Caco-2 (cell line): ENCODE data around the gene ISYNA1. TPM values are rescaled to one million over a fixed set of nuclear protein-coding genes. Genes with fewer than 3 reads are reported as not detected.

Experiments
- BruUV-seq: library from RNA; stranded (reverse); fragments of 400-500 nt; replicated peaks from 2 replicates; lab custom pipeline; 2021; lab: Mats Ljungman, UMichigan
- CTCF ChIA-PET: fragments of 300-600 bp; sonication (Branson Sonifier 250); formaldehyde crosslinking; loops from one replicate; lab custom pipeline; 2022; ENCODE audit warnings: antibody characterized with exemption; lab: Charles Lee
- POLR2A ChIA-PET: fragments of 300-600 bp; sonication (Branson Sonifier 250); formaldehyde crosslinking; loops from one replicate; lab custom pipeline; 2022; ENCODE audit warnings: antibody characterized with exemption; lab: Charles Lee
- DNase-seq, 2 experiments: peaks; one replicate each; pipeline versions ENCODE4 v3.0.0 to v3.0.0-alpha.2; 2020 to 2022
- H3K27me3 ChIP-seq: replicated peaks from 2 replicates; pipeline ENCODE4 v1.6.0; 2011; ENCODE audit warnings: low read length; ENCODE audit not compliant: control insufficient read depth, insufficient read depth
- H3K36me3 ChIP-seq: 2 replicates; pipeline ENCODE4 v1.5.1; 2011; ENCODE audit warnings: low read length; ENCODE audit not compliant: control insufficient read depth, insufficient read depth
- H3K4me1 ChIP-seq: fragments of 250-450 bp; sonication (Bioruptor Pico); 2 replicates; pipeline ENCODE4 v1.5.1; 2020; ENCODE audit warnings: mild to moderate bottlenecking
- H3K4me3 ChIP-seq: 2 replicates; pipeline ENCODE4 v1.5.1; 2011; ENCODE audit warnings: low read depth, mild to moderate bottlenecking, control low read depth, low read length
- H3K9me3 ChIP-seq: fragments of 250-450 bp; sonication (Bioruptor Pico); 2 replicates; pipeline ENCODE4 v1.5.1; 2020; ENCODE audit warnings: mild to moderate bottlenecking, moderate library complexity
- H3K27ac Mint-ChIP-seq: one replicate; pipeline ENCODE4 v1.8.0; 2022; ENCODE audit warnings: mixed read lengths; ENCODE audit not compliant: unreplicated experiment
- H3K27me3 Mint-ChIP-seq: one replicate; pipeline ENCODE4 v1.8.0; 2022; ENCODE audit warnings: mixed read lengths; ENCODE audit not compliant: insufficient read depth, unreplicated experiment
- H3K36me3 Mint-ChIP-seq: one replicate; pipeline ENCODE4 v1.8.0; 2022; ENCODE audit warnings: mild to moderate bottlenecking, mixed read lengths; ENCODE audit not compliant: insufficient read depth, unreplicated experiment
- H3K4me1 Mint-ChIP-seq: one replicate; pipeline ENCODE4 v1.8.0; 2022; ENCODE audit warnings: low read depth, mixed read lengths; ENCODE audit not compliant: unreplicated experiment
- H3K4me3 Mint-ChIP-seq: one replicate; pipeline ENCODE4 v1.8.0; 2022; ENCODE audit warnings: mild to moderate bottlenecking, moderate library complexity, mixed read lengths; ENCODE audit not compliant: unreplicated experiment
- H3K9me3 Mint-ChIP-seq: one replicate; pipeline ENCODE4 v1.8.0; 2022; ENCODE audit warnings: mixed read lengths; ENCODE audit not compliant: unreplicated experiment
- intact Hi-C: fragments of 100-400 bp; cut with micrococcal nuclease; formaldehyde crosslinking; loops from one replicate; pipeline ENCODE4 v1.10.0; 2022; ENCODE audit not compliant: unreplicated experiment
- total RNA-seq: library from RNA; stranded (reverse); gene quantifications from 2 replicates; pipeline ENCODE4 v1.2.3, GENCODE V29; 2022
- TF ChIP-seq, protein P1 (sequence below), 2 experiments: fragments of 200-600 bp in 1 of 2; IDR thresholded peaks; 1 replicate in 1 of 2; 2 replicates in 1 of 2; pipeline versions ENCODE4 v1.5.1 to v1.8.0; 2011 to 2022; ENCODE audit warnings: antibody characterized with exemption in 1 of 2, control low read depth in 1 of 2, inconsistent platforms in 1 of 2, low read depth in 1 of 2, low read length in 1 of 2, mild to moderate bottlenecking in 1 of 2, moderate library complexity in 1 of 2; ENCODE audit not compliant: insufficient read depth in 1 of 2, severe bottlenecking in 1 of 2, unreplicated experiment in 1 of 2

ISYNA1 gene
- total RNA-seq, 1 experiment from 2014 or later: 65.3 TPM

- TF ChIP-seq, protein P1, sequence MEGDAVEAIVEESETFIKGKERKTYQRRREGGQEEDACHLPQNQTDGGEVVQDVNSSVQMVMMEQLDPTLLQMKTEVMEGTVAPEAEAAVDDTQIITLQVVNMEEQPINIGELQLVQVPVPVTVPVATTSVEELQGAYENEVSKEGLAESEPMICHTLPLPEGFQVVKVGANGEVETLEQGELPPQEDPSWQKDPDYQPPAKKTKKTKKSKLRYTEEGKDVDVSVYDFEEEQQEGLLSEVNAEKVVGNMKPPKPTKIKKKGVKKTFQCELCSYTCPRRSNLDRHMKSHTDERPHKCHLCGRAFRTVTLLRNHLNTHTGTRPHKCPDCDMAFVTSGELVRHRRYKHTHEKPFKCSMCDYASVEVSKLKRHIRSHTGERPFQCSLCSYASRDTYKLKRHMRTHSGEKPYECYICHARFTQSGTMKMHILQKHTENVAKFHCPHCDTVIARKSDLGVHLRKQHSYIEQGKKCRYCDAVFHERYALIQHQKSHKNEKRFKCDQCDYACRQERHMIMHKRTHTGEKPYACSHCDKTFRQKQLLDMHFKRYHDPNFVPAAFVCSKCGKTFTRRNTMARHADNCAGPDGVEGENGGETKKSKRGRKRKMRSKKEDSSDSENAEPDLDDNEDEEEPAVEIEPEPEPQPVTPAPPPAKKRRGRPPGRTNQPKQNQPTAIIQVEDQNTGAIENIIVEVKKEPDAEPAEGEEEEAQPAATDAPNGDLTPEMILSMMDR (IDR thresholded peaks at IDR 0.05; ENCODE audit: insufficient read depth in 1 of 2, low read depth in 1 of 2, low read length in 1 of 2, severe bottlenecking in 1 of 2, unreplicated experiment in 1 of 2): no peak
- peaks cover 16% of the 10 kb centered on the region for H3K4me1 Mint-ChIP-seq
- H3K36me3 ChIP-seq: no peaks in the 10 kb centered on the region; the same call in 1 of the 2 replicates
- no TSS peak for BruUV-seq
- H3K9me3 Mint-ChIP-seq: no peaks in the 10 kb centered on the region
- DNase-seq: no peak
- POLR2A ChIA-PET: no interaction called here
- H3K4me3 Mint-ChIP-seq: no peak overlapping the region
- no peaks in the 10 kb centered on the region for H3K9me3 ChIP-seq
- peaks cover 18% of the 10 kb centered on the region for H3K4me1 ChIP-seq
- intact Hi-C loops: no loop called here
- H3K27ac Mint-ChIP-seq: peak overlapping the region; percentile 57
- H3K27me3 ChIP-seq: no peaks in the 10 kb centered on the region
- CTCF ChIA-PET: interaction anchor here (1.2 to 1.6 kb wide), 4 partner anchors 11 to 143 kb away, joined by 3 to 10 read pairs (median 4); no protein-coding TSS in a partner anchor
- peaks cover 49% of the 10 kb centered on the region for H3K36me3 Mint-ChIP-seq
- H3K27me3 Mint-ChIP-seq: no peaks in the 10 kb centered on the region
- H3K4me3 ChIP-seq: no peak overlapping the region
Observed at GRCh38 chr19:18450021-18450930, 12.3 kb upstream of the ISYNA1 start.

DNA sequence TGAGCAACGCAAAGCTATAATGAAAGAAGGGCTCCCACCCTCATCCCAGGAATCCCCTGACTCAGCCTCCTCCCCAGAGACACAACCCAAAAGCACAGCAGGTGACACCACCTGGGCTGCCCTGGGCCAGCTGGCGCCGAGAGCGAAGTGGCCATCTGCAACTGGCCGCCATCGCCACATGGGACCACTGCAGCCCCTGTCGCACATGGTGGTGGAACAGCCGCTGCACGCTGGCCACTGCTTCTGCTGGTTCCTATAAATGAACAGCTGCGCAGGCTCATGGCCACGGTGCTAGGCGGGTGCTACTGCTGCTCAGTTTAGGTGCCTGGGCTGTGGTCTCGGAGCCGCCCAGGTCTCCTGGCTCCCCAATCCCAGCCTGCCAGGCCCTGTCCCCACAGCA is 11.6 kb upstream of the ISYNA1 start:
- H3K27me3 ChIP-seq: no peaks in the 10 kb centered on the region
- BruUV-seq: no TSS peak
- no peaks in the 10 kb centered on the region for H3K27me3 Mint-ChIP-seq
- intact Hi-C loops: no loop called here
- H3K4me3 ChIP-seq: no peak overlapping the region
- peaks cover 18% of the 10 kb centered on the region for H3K4me1 ChIP-seq
- H3K4me3 Mint-ChIP-seq: no peak overlapping the region
- ChIA-PET POLR2A (no interaction called here), CTCF (no interaction called here)
- peaks cover 2% of the 10 kb centered on the region; the same call in 1 of the 2 replicates for H3K36me3 ChIP-seq
- peaks cover 49% of the 10 kb centered on the region for H3K36me3 Mint-ChIP-seq
- TF ChIP-seq, protein P1 (IDR thresholded peaks at IDR 0.05; ENCODE audit: insufficient read depth in 1 of 2, low read depth in 1 of 2, low read length in 1 of 2, severe bottlenecking in 1 of 2, unreplicated experiment in 1 of 2): no peak
- no peak for DNase-seq
- no peaks in the 10 kb centered on the region for H3K9me3 Mint-ChIP-seq
- peaks cover 16% of the 10 kb centered on the region for H3K4me1 Mint-ChIP-seq
- H3K9me3 ChIP-seq: no peaks in the 10 kb centered on the region
- no peak overlapping the region for H3K27ac Mint-ChIP-seq

- no TSS peak for BruUV-seq
- Histone ChIP-seq H3K4me1 (peaks cover 18% of the 10 kb centered on the region), H3K36me3 (peaks cover 2% of the 10 kb centered on the region; the same call in 1 of the 2 replicates), H3K9me3 (no peaks in the 10 kb centered on the region), H3K4me3 (no peak overlapping the region), H3K27me3 (no peaks in the 10 kb centered on the region)
- H3K9me3 Mint-ChIP-seq: peaks cover 10% of the 10 kb centered on the region
- peak overlapping the region; percentile 73 for H3K27ac Mint-ChIP-seq
- no peaks in the 10 kb centered on the region for H3K27me3 Mint-ChIP-seq
- CTCF ChIA-PET: interaction anchor here (0.8 to 1.0 kb wide), 3 partner anchors 27 to 167 kb away, joined by 3 to 5 read pairs (median 4); no protein-coding TSS in a partner anchor
- H3K4me3 Mint-ChIP-seq: peak overlapping the region; percentile 20
- peaks cover 58% of the 10 kb centered on the region for H3K36me3 Mint-ChIP-seq
- intact Hi-C loops: loop anchor here (2.0 kb wide), 1 partner anchor 16 kb away; no protein-coding TSS in a partner anchor
- TF ChIP-seq, protein P1 (IDR thresholded peaks at IDR 0.05; ENCODE audit: insufficient read depth in 1 of 2, low read depth in 1 of 2, low read length in 1 of 2, severe bottlenecking in 1 of 2, unreplicated experiment in 1 of 2): no peak
- peaks cover 19% of the 10 kb centered on the region for H3K4me1 Mint-ChIP-seq
- POLR2A ChIA-PET: interaction anchor here (0.6 to 1.1 kb wide), 2 partner anchors 10 to 118 kb away, joined by 3 to 4 read pairs; no protein-coding TSS in a partner anchor
- peak; percentile 75 to 76 for DNase-seq
Observed at GRCh38 chr19:18446811-18447359, 9.0 kb upstream of the ISYNA1 start.
